ENCODE data around the gene METTL24.
"Not testable (repeated sequence)": the region's sequence is repeated elsewhere in the genome, so short reads cannot be mapped to it uniquely, and the experiment has no call there.

The METTL24 gene

GRCh38 chr6:110318971-110319370 lies 39.2 kb downstream of the METTL24 start:
- TF ChIP-seq CTCF (conservative IDR thresholded peaks at IDR 0.05; ENCODE audit: low read length) = no peak
- no peak for DNase-seq (ENCODE audit: low read depth)
- no peak overlapping the region for H3K4me3 ChIP-seq (ENCODE audit: low read length)

- TF ChIP-seq CTCF (conservative IDR thresholded peaks at IDR 0.05; ENCODE audit: low read length) = no peak
- no peak overlapping the region for H3K4me3 ChIP-seq (ENCODE audit: low read length)
Measured at GRCh38 chr6:110317646-110318045, 40.5 kb downstream of the METTL24 start.

GRCh38 chr6:110317189-110317588 lies 41.0 kb downstream of the METTL24 start:
- no peak for TF ChIP-seq CTCF (conservative IDR thresholded peaks at IDR 0.05; ENCODE audit: low read length)
- DNase-seq (ENCODE audit: low read depth) = no peak
- H3K4me3 ChIP-seq (ENCODE audit: low read length) = no peak overlapping the region

More at GRCh38 chr6:110317646-110318045, 40.5 kb downstream of the METTL24 start:
- DNase-seq (ENCODE audit: low read depth) = no peak

- TF ChIP-seq CTCF (conservative IDR thresholded peaks at IDR 0.05; ENCODE audit: low read length) = no peak
- H3K4me3 ChIP-seq (ENCODE audit: low read length) = no peak overlapping the region
- DNase-seq (ENCODE audit: low read depth) = no peak
Measured at GRCh38 chr6:110315869-110316398, 42.2 kb downstream of the METTL24 start.

- TF ChIP-seq CTCF (conservative IDR thresholded peaks at IDR 0.05; ENCODE audit: low read length) = no peak
- H3K4me3 ChIP-seq (ENCODE audit: low read length) = no peak overlapping the region
- DNase-seq (ENCODE audit: low read depth) = no peak
Measured at GRCh38 chr6:110315207-110315868, 42.8 kb downstream of the METTL24 start.

GRCh38 chr6:110310861-110311446 lies 47.2 kb downstream of the METTL24 start:
- no peak for TF ChIP-seq CTCF (conservative IDR thresholded peaks at IDR 0.05; ENCODE audit: low read length)
- H3K4me3 ChIP-seq (ENCODE audit: low read length) = no peak overlapping the region
- DNase-seq (ENCODE audit: low read depth) = no peak

- not testable (repeated sequence) for H3K4me3 ChIP-seq (ENCODE audit: low read length); DNase-seq (ENCODE audit: low read depth)
Measured at GRCh38 chr6:110309432-110309831, 48.7 kb downstream of the METTL24 start.

Measured in AG10803 (cell line).